D721Med (cell line): ENCODE results near the gene CKB.

Source experiments
- DNase-seq: peaks from one replicate; pipeline ENCODE4 v3.0.0; 2011; ENCODE audit warnings: low spot score; ENCODE audit not compliant: insufficient read length
- FAIRE-seq: peaks from 2 replicates; lab custom pipeline; 2011; peaks lifted over from hg19 to GRCh38; lab: Jason Lieb, UNC
- TF ChIP-seq, protein P1 (sequence below): IDR thresholded peaks from 2 replicates; pipeline ENCODE4 v1.5.1; 2012; ENCODE audit warnings: mild to moderate bottlenecking, control low read depth; ENCODE audit not compliant: insufficient read depth; ENCODE audit errors: missing control alignments

Gene CKB

DNA sequence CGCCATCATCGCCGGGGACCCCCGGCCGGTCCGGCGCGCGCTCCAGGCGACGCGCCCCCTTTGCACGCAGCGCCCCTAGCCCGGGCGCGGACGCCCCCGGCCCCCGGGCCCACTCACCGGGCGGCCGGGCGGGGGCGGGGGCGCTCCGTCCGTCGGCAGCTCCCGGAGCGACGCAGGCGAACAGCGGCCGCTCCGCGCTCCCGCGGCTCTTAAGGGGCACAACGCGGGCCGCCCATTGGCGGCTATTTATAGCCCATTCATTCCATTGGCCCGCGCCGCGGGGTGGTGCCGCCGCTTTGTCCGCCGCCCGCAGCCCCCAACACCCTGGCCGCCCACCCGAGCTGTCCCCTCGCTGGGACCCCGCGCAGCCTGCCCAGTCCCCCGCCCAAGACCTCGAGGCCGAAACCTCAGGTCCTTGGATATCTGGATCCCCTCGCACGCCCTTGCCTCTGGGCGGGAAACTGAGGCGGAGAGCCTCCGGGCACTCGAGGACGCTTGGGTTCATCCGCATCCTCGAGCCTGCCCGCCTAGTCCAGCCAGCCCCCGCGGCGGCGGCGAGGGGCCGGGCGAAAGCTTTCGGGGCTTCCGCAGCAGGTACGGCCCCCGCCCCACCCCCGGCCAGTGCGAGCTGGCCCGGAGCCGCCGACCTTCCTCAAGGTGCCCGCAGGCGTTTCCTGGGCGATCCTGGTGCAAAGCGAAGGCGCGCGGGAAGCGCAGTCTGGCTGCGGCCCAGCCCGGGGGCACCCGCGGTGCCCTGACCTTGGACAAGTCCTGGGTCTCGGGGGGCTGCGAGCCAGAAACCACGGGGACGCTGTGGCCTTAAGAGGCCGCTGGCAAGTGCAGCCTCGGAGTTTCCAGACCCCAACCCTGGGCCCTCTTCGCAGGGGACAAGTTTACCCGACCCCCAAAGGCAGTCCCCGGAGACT lies at the start of gene CKB:
TSS of gene CKB (minus strand) at position 182 of the 926 bp plus-strand sequence. CDS start 337 bp downstream, outside the sequence.
- DNase-seq (peak; percentile 92), FAIRE-seq (no peak)
- TF ChIP-seq, protein P1, sequence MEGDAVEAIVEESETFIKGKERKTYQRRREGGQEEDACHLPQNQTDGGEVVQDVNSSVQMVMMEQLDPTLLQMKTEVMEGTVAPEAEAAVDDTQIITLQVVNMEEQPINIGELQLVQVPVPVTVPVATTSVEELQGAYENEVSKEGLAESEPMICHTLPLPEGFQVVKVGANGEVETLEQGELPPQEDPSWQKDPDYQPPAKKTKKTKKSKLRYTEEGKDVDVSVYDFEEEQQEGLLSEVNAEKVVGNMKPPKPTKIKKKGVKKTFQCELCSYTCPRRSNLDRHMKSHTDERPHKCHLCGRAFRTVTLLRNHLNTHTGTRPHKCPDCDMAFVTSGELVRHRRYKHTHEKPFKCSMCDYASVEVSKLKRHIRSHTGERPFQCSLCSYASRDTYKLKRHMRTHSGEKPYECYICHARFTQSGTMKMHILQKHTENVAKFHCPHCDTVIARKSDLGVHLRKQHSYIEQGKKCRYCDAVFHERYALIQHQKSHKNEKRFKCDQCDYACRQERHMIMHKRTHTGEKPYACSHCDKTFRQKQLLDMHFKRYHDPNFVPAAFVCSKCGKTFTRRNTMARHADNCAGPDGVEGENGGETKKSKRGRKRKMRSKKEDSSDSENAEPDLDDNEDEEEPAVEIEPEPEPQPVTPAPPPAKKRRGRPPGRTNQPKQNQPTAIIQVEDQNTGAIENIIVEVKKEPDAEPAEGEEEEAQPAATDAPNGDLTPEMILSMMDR: no peak

DNA sequence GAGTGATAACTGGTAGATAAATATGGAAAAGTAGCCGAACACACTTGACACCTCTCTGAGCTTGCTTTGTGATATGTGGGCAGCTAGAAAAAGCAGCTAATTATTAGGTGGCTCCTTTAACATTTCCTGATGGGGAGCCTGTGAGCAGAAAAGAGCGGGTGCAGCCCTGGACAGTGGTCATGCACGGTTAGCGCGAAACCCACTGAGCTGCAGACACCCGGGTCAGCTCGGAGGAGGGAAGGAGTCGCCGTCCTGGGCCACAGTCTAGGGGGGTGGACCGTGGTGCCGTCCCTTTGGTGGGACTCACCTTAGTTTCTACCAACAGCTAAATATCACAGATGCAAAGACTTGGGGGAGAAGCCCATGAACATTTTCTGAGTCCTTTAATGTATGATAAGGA lies 46.8 kb upstream of the CKB start:
- FAIRE-seq: no peak
- TF ChIP-seq, protein P1: no peak
- no peak for DNase-seq

DNA sequence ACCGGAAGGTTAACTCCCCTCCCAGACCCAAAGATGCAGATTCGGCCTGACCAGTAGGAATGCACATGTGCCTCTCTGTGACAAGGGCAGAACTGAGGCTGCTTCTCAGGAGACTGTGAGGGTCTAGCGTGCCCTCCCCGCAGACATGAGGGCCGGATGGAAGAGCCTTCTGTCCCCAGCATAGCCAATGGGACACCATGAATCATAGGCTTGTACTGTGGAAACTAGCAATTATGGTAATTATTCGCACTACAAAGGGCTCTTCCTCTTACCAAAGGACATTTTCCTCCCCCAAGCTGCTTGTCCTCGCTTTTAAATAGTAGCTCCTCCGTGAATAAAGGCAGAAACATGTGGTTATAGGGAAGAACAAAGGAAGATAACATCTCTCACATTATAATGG lies 46.3 kb upstream of the CKB start:
- DNase-seq (no peak), FAIRE-seq (no peak)
- TF ChIP-seq, protein P1: no peak

DNA sequence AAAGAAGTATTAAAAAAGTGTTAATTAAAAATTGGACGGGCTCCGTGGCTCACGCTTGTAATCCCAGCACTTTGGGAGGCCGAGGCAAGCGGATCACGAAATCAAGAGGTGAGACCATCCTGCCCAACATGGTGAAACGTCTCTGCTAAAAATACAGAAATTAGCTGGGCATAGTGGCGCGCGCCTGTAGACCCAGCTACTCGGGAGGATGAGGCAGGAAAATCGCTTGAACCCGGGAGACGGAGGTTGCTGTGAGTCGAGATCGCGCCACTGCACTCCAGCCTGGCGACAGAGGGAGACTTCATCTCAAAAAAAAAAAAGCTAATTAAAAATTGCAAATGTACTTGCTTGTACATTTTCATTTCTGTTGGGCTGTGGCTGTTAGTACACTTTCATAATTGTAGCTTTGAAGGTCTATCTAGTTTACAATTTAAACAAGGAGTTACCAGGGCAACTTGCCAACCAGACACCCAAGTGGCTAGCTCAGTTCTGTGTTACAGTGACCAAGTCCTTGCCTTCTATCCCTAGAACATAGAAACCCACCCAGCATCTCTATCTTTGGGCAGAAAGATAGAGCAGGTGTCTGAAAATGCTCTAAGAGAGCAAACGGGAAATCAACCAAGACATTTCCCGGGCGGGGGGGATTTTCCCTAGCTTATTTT lies 41.3 kb upstream of the CKB start:
- no peak for DNase-seq
- TF ChIP-seq, protein P1: no peak
- no peak for FAIRE-seq

DNA sequence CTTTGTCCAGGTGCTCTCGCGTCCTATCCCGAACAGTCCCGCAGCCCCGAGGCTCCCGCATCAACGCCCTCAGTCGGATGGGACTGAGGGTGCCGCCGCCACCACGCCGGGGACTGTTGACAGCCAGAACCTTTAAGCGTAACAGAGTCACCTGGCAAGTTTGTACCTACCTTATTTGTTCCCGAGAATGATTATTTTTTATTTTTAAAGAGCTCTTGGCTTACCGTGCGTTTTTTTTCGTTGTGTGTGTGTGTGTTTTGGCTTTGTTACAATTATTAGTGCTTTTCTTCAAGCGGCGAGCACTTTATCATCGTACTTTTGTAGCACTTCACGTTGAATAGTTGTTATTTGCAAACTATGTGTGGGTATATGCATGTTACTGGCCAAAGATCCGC lies 40.6 kb upstream of the CKB start:
- no peak for DNase-seq
- no peak for FAIRE-seq
- TF ChIP-seq, protein P1: no peak

DNA sequence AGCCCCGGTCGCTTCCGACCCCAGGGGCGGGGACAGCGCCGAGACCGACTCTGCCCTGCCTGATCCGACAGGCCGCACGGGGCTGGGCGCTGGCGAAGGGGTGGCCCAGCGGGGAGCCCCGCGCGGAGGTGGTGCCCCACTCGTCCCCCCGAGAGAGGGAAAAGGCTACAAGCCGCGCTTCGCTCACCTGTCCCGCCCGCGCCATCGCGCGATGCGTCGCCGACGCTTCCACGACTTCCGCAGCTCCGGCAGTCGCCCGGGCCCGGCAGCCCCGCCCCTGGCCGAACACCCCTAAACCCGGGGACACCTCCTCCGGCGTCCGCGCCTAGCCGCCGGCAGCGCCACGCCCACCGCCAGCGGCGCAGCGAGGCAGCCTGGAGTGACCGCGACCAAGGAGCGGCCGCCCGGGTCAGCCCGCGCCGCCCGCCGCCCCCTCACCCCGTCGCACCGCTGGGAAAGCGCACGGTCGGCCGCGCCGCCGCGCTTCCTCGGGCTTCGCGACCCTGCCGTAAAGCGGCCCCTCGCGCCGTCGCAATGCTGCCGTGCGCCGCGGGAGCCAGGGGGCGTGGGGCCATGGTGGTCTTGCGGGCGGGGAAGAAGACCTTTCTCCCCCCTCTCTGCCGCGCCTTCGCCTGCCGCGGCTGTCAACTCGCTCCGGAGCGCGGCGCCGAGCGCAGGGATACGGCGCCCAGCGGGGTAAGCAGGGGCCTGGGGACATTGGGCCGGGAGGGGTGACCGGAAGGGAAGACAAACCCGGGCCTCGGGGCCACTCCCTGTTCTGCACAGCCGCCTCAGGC lies 40.0 kb upstream of the CKB start, which contains the start of the genes BAG5 and COA8:
TSS of gene BAG5 (minus strand) at position 229 of the 797 bp plus-strand sequence. CDS start 1,493 bp downstream, outside the sequence.
TSS of gene COA8 (plus strand) at position 532 of the 797 bp plus-strand sequence. CDS start at position 574, 42 bp downstream.
- TF ChIP-seq, protein P1: no peak
- peak; percentile 95 for DNase-seq
- FAIRE-seq: no peak
